HCT116 (cell line): ENCODE results near the gene SKI. TPM values are rescaled to one million over a fixed set of nuclear protein-coding genes. Genes with fewer than 3 reads are reported as not detected.

Experiments
- ATAC-seq: fragments of 200-7000 bp; cut with Tn5 transposase; 2 replicates; pipeline ENCODE4 v1.9.1; 2020; ENCODE audit warnings: mild to moderate bottlenecking, moderate library complexity
- BruUV-seq: library from RNA; stranded (reverse); fragments of 400-500 nt; replicated peaks from 2 replicates; lab custom pipeline; 2021; lab: Mats Ljungman, UMichigan
- CTCF ChIA-PET: fragments of 300-600 bp; sonication (Branson Sonifier 250); formaldehyde crosslinking; loops from one replicate; lab custom pipeline; 2021; ENCODE audit warnings: antibody characterized with exemption; lab: Charles Lee
- POLR2A ChIA-PET: fragments of 300-600, 350-600 bp; sonication (Branson Sonifier 250); formaldehyde crosslinking; loops from one replicate; lab custom pipeline; 2021; ENCODE audit warnings: antibody characterized with exemption; lab: Charles Lee
- RAD21 ChIA-PET, 2 experiments: fragments of 300-600 bp; sonication (Branson Sonifier 250); formaldehyde crosslinking; loops; one replicate each; lab custom pipeline; 2023; ENCODE audit warnings: low total read pairs in 2 of 2; ENCODE audit not compliant: uncharacterized antibody in 2 of 2, unreplicated experiment in 2 of 2, low non-redundant PET in 1 of 2; lab: Charles Lee
- DNase-seq: peaks from one replicate; pipeline ENCODE4 v3.0.0-alpha.2; 2010; ENCODE audit warnings: low read depth, low spot score
- H2AFZ ChIP-seq: fragments of 200-600 bp; shearing (Covaris generic), sonication (generic); 2 replicates; pipeline ENCODE4 v1.6.1; 2017; ENCODE audit warnings: low read depth, mixed run types, mixed read lengths, antibody characterized with exemption, low read length; ENCODE audit not compliant: poor library complexity, severe bottlenecking
- H3K27ac ChIP-seq: 2 replicates; pipeline ENCODE4 v1.5.1; 2012; ENCODE audit warnings: low read depth, low read length
- H3K27me3 ChIP-seq: fragments of 200-600 bp; sonication (generic); 2 replicates; pipeline ENCODE4 v1.6.1; 2016; ENCODE audit warnings: mixed run types, low read length, mixed read lengths; ENCODE audit not compliant: insufficient read depth
- H3K36me3 ChIP-seq, 2 experiments: fragments of 200-500 bp in 1 of 2; fragments of 200-600 bp in 1 of 2; sonication (Bioruptor generic) in 1 of 2; sonication (generic) in 1 of 2; 2 replicates each; pipeline versions ENCODE4 v1.5.1 to v1.6.1; 2014 to 2016; ENCODE audit warnings: low read length in 2 of 2, inconsistent platforms in 1 of 2, mixed read lengths in 1 of 2, mixed run types in 1 of 2; ENCODE audit not compliant: insufficient read depth in 2 of 2, control insufficient read depth in 1 of 2
- H3K4me1 ChIP-seq, 2 experiments: fragments of 200-600 bp in 1 of 2; sonication (generic) in 1 of 2; 2 replicates each; pipeline versions ENCODE4 v1.5.1 to v1.6.1; 2012 to 2017; ENCODE audit warnings: low read length in 2 of 2, inconsistent platforms in 1 of 2, mild to moderate bottlenecking in 1 of 2, mixed read lengths in 1 of 2, mixed run types in 1 of 2, moderate library complexity in 1 of 2; ENCODE audit not compliant: insufficient read depth in 2 of 2, control insufficient read depth in 1 of 2
- H3K4me2 ChIP-seq: fragments of 200-600 bp; sonication (generic); 2 replicates; pipeline ENCODE4 v1.6.1; 2017; ENCODE audit warnings: mixed run types, low read length, mixed read lengths
- H3K4me3 ChIP-seq, 2 experiments: fragments of 200-600 bp in 1 of 2; sonication (generic) in 1 of 2; replicated peaks in 1 of 2; 2 replicates each; pipeline ENCODE4 v1.5.1; 2011 to 2016; ENCODE audit warnings: low read length in 2 of 2, control low read depth in 1 of 2, low read depth in 1 of 2, mild to moderate bottlenecking in 1 of 2, mixed read lengths in 1 of 2, mixed run types in 1 of 2
- H3K79me2 ChIP-seq: fragments of 200-600 bp; sonication (generic); 2 replicates; pipeline ENCODE4 v1.6.1; 2017; ENCODE audit warnings: mild to moderate bottlenecking, mixed run types, low read length, moderate library complexity, mixed read lengths; ENCODE audit not compliant: insufficient read depth
- H3K9ac ChIP-seq: fragments of 200-600 bp; sonication (generic); 2 replicates; pipeline ENCODE4 v1.6.1; 2016; ENCODE audit warnings: low read length, mixed read lengths
- H3K9me2 ChIP-seq: fragments of 200-600 bp; sonication (generic), shearing (Covaris generic); 2 replicates; pipeline ENCODE4 v1.6.1; 2017; ENCODE audit warnings: mixed run types, mild to moderate bottlenecking, moderate library complexity; ENCODE audit not compliant: insufficient read depth
- H3K9me3 ChIP-seq, 2 experiments: fragments of 200-500 bp in 1 of 2; fragments of 200-600 bp in 1 of 2; sonication (Bioruptor generic) in 1 of 2; sonication (generic) in 1 of 2; 2 replicates each; pipeline ENCODE4 v1.6.1; 2014 to 2017; ENCODE audit warnings: low read length in 2 of 2, mixed read lengths in 2 of 2, inconsistent platforms in 1 of 2, low read depth in 1 of 2, mild to moderate bottlenecking in 1 of 2, mixed run types in 1 of 2, moderate library complexity in 1 of 2; ENCODE audit not compliant: control insufficient read depth in 1 of 2, insufficient read depth in 1 of 2
- H4K20me1 ChIP-seq: fragments of 200-600 bp; sonication (generic), shearing (Covaris generic); 2 replicates; pipeline ENCODE4 v1.6.1; 2017; ENCODE audit warnings: mixed run types, mild to moderate bottlenecking, moderate library complexity; ENCODE audit not compliant: insufficient read depth
- CBX3 ChIP-seq: IDR thresholded peaks from 2 replicates; pipeline ENCODE4 v1.6.1; 2012; ENCODE audit warnings: low read depth
- ELF1 ChIP-seq: IDR thresholded peaks from 2 replicates; pipeline ENCODE4 v1.6.1; 2012; ENCODE audit warnings: low read depth, borderline replicate concordance
- EZH2 ChIP-seq: fragments of 200-600 bp; sonication (generic); IDR thresholded peaks from 2 replicates; pipeline ENCODE4 v1.6.1; 2017; ENCODE audit warnings: antibody characterized with exemption, mixed run types
- FOSL1 ChIP-seq: IDR thresholded peaks from 2 replicates; pipeline ENCODE4 v1.6.1; 2012; ENCODE audit warnings: low read depth
- REST ChIP-seq: IDR thresholded peaks from 2 replicates; pipeline ENCODE4 v1.6.1; 2012; ENCODE audit warnings: low read depth
- SIN3A ChIP-seq: IDR thresholded peaks from 2 replicates; pipeline ENCODE4 v1.6.1; 2012; ENCODE audit warnings: low read depth
- TCF7L2 ChIP-seq: IDR thresholded peaks from 2 replicates; pipeline ENCODE4 v1.7.0; 2011; ENCODE audit warnings: borderline replicate concordance, inconsistent platforms; ENCODE audit not compliant: insufficient read depth, insufficient read length; ENCODE audit errors: extremely low read depth
- ZBTB33 ChIP-seq: IDR thresholded peaks from 2 replicates; pipeline ENCODE4 v1.6.1; 2011; ENCODE audit warnings: mild to moderate bottlenecking, low read length, moderate library complexity; ENCODE audit not compliant: insufficient replicate concordance; ENCODE audit errors: extremely low read depth
- ZNF274 ChIP-seq: fragments of 200-500 bp; sonication (Bioruptor generic); IDR thresholded peaks from 2 replicates; pipeline ENCODE4 v1.6.1; 2014; ENCODE audit warnings: mild to moderate bottlenecking, low read depth, low read length, inconsistent platforms
- intact Hi-C: fragments of 100-400 bp; cut with micrococcal nuclease; formaldehyde crosslinking; loops from 2 replicates; pipeline ENCODE4 v1.10.0; 2022
- total RNA-seq: library from RNA; stranded (reverse); gene quantifications from one replicate; pipeline ENCODE4 v1.2.1, GENCODE V29; 2021; ENCODE audit not compliant: unreplicated experiment

SKI gene
- total RNA-seq, 1 experiment from 2014 or later, result 56.2 TPM

- no peak for DNase-seq
- H3K36me3 ChIP-seq, result no peaks in the 10 kb centered on the region
- intact Hi-C loops, result no loop called here
- POLR2A ChIA-PET, result no interaction called here
- no TSS peak for BruUV-seq
- no peak for TF ChIP-seq FOSL1
- no peak for TF ChIP-seq ZBTB33
- no peak for TF ChIP-seq CBX3
- TF ChIP-seq, all 23 proteins: peak for 0
- ChIA-PET RAD21 (no interaction called here), CTCF (no interaction called here)
- Histone ChIP-seq H4K20me1 (no peaks in the 10 kb centered on the region), H3K79me2 (no peaks in the 10 kb centered on the region), H3K4me2 (no peak overlapping the region), H2AFZ (no peak overlapping the region), H3K9me3 (no peaks in the 10 kb centered on the region), H3K27ac (no peak overlapping the region), H3K4me3 (no peak overlapping the region), H3K4me1 (peaks cover 3 to 19% of the 10 kb centered on the region in 2 experiments), H3K9ac (no peak overlapping the region), H3K9me2 (no peaks in the 10 kb centered on the region), H3K27me3 (no peaks in the 10 kb centered on the region)
- ATAC-seq, result no peak
Measured at GRCh38 chr1:2319291-2319690, 91.2 kb downstream of the SKI start.

- intact Hi-C loops, result no loop called here
Measured at GRCh38 chr1:2320006-2320405, 91.9 kb downstream of the SKI start.

More at GRCh38 chr1:2320006-2320405, 91.9 kb downstream of the SKI start:
- RAD21 ChIA-PET, result no interaction called here
- no peaks in the 10 kb centered on the region for H3K9me3 ChIP-seq
- CTCF ChIA-PET, result no interaction called here
- no peaks in the 10 kb centered on the region for H3K27me3 ChIP-seq
- POLR2A ChIA-PET, result no interaction called here
- TF ChIP-seq TCF7L2 (no peak), SIN3A (no peak), ZNF274 (no peak), ELF1 (no peak), REST (no peak), EZH2 (no peak)
- H3K4me1 ChIP-seq, result peaks cover 3 to 17% of the 10 kb centered on the region in 2 experiments
- no peak for DNase-seq
- H3K4me3 ChIP-seq, result no peak overlapping the region
- H3K9me2 ChIP-seq, result no peaks in the 10 kb centered on the region
- no peak overlapping the region for H3K9ac ChIP-seq
- no peaks in the 10 kb centered on the region for H4K20me1 ChIP-seq
- H3K27ac ChIP-seq, result no peak overlapping the region
- H2AFZ ChIP-seq, result no peak overlapping the region
- H3K36me3 ChIP-seq, result no peaks in the 10 kb centered on the region
- H3K79me2 ChIP-seq, result no peaks in the 10 kb centered on the region
- BruUV-seq, result no TSS peak
- no peak for ATAC-seq
- H3K4me2 ChIP-seq, result no peak overlapping the region
